Measurements from ENCODE around the gene C7orf57.

DNA sequence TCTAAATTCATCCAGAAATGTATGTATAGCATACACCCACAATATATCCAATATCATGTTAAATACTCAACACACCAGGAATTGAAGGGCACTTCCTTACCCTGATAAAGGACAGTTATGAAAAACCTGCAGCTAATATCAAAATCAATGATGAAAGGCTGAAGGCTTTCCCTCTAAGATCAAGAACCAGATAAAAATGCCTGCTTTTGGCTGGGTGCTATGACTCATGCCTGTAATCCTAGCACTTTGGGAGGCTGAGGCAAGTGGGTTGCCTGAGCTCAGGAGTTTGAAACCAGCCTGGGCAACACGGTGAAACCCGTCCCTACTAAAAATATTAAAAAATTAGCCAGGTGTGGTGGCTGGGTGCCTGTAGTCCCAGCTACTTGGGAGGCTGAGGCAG is 32.1 kb downstream of the C7orf57 start:
- TF ChIP-seq, protein P1, sequence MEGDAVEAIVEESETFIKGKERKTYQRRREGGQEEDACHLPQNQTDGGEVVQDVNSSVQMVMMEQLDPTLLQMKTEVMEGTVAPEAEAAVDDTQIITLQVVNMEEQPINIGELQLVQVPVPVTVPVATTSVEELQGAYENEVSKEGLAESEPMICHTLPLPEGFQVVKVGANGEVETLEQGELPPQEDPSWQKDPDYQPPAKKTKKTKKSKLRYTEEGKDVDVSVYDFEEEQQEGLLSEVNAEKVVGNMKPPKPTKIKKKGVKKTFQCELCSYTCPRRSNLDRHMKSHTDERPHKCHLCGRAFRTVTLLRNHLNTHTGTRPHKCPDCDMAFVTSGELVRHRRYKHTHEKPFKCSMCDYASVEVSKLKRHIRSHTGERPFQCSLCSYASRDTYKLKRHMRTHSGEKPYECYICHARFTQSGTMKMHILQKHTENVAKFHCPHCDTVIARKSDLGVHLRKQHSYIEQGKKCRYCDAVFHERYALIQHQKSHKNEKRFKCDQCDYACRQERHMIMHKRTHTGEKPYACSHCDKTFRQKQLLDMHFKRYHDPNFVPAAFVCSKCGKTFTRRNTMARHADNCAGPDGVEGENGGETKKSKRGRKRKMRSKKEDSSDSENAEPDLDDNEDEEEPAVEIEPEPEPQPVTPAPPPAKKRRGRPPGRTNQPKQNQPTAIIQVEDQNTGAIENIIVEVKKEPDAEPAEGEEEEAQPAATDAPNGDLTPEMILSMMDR (IDR thresholded peaks at IDR 0.05) = no peak
- TF ChIP-seq EZH2 (IDR thresholded peaks at IDR 0.05) = no peak
